A549 (cell line): ENCODE data around the gene CTIF. TPM values are rescaled to one million over a fixed set of nuclear protein-coding genes. Genes with fewer than 3 reads are reported as not detected.

Experiments
- ATAC-seq, 2 experiments: fragments of 200-7000 bp in 1 of 2; fragments of >200 bp in 1 of 2; cut with Nextera tagmentation in 1 of 2; cut with Tn5 transposase in 1 of 2; 3 replicates each; pipeline versions ENCODE4 v1.8.0 to v1.9.1; 2018 to 2020; ENCODE audit warnings: mild to moderate bottlenecking in 1 of 2, moderate library complexity in 1 of 2
- CTCF ChIA-PET: fragments of 300-600 bp; sonication (Branson Sonifier 250); formaldehyde crosslinking; extraction: SDS; loops from one replicate; lab custom pipeline; 2021; ENCODE audit warnings: antibody characterized with exemption, inconsistent platforms; lab: Yijun Ruan, JAX
- POLR2A ChIA-PET: fragments of 350-600 bp; formaldehyde crosslinking; extraction: SDS; loops from one replicate; lab custom pipeline; 2021; ENCODE audit warnings: antibody characterized with exemption, inconsistent platforms; lab: Yijun Ruan, JAX
- DNase-seq, 2 experiments: peaks; one replicate each; pipeline versions ENCODE4 v3.0.0 to v3.0.0-alpha.2; 2011 to 2016; ENCODE audit warnings: low read depth in 1 of 2, low spot score in 1 of 2
- FAIRE-seq: peaks from 2 replicates; lab custom pipeline; 2011; peaks lifted over from hg19 to GRCh38; lab: Jason Lieb, UNC
- H3K27ac ChIP-seq, 2 experiments: fragments of >200 bp; sonication (Bioruptor Twin); formaldehyde crosslinking; 3 replicates each; pipeline ENCODE4 v1.5.1; 2016 to 2017
- H3K4me1 ChIP-seq: fragments of >200 bp; sonication (Bioruptor Twin); formaldehyde crosslinking; 3 replicates; pipeline ENCODE4 v1.6.1; 2016
- H3K4me2 ChIP-seq: fragments of >200 bp; sonication (Bioruptor Twin); formaldehyde crosslinking; 3 replicates; pipeline ENCODE4 v1.6.1; 2016
- H3K4me3 ChIP-seq: fragments of >200 bp; sonication (Bioruptor Twin); formaldehyde crosslinking; 3 replicates; pipeline ENCODE4 v1.5.1; 2016
- H3K9me3 ChIP-seq: fragments of >200 bp; sonication (Bioruptor Twin); formaldehyde crosslinking; 3 replicates; pipeline ENCODE4 v1.6.1; 2016
- BCL3 ChIP-seq: fragments of >200 bp; sonication (Bioruptor Twin); formaldehyde crosslinking; IDR thresholded peaks from 3 replicates; pipeline ENCODE4 v1.6.1; 2016
- BHLHE40 ChIP-seq: IDR thresholded peaks from 2 replicates; pipeline ENCODE4 v1.6.1; 2012; ENCODE audit warnings: low read depth, low read length, inconsistent platforms
- CBX2 ChIP-seq: fragments of 200-600 bp; sonication (generic); IDR thresholded peaks from 2 replicates; pipeline ENCODE4 v1.6.1; 2016; ENCODE audit warnings: low read depth, mild to moderate bottlenecking, borderline replicate concordance
- CBX8 ChIP-seq: fragments of 200-600 bp; sonication (generic); IDR thresholded peaks from 2 replicates; pipeline ENCODE4 v1.6.1; 2016
- CTCF ChIP-seq: fragments of >200 bp; sonication (Bioruptor Twin); formaldehyde crosslinking; IDR thresholded peaks from 3 replicates; pipeline ENCODE4 v1.5.1; 2016
- FOSB ChIP-seq: fragments of 250-450 bp; sonication (Bioruptor Pico); IDR thresholded peaks from 2 replicates; pipeline ENCODE4 v1.5.0; 2020; ENCODE audit warnings: mild to moderate bottlenecking, moderate library complexity
- HMGXB4 ChIP-seq: fragments of 250-450 bp; sonication (Bioruptor Pico); IDR thresholded peaks from 2 replicates; pipeline ENCODE4 v1.5.0; 2021; ENCODE audit warnings: mild to moderate bottlenecking, moderate library complexity, borderline replicate concordance
- HOXB5 ChIP-seq: fragments of 250-450 bp; sonication (Bioruptor Pico); IDR thresholded peaks from 2 replicates; pipeline ENCODE4 v1.5.0; 2020; ENCODE audit warnings: mild to moderate bottlenecking, moderate library complexity
- MAX ChIP-seq: IDR thresholded peaks from 2 replicates; pipeline ENCODE4 v1.6.1; 2012
- MYC ChIP-seq: IDR thresholded peaks from 2 replicates; pipeline ENCODE4 v1.6.1; 2012; ENCODE audit warnings: mild to moderate bottlenecking, inconsistent platforms, low read length, improper control_type of control experiment, borderline replicate concordance
- POLR2A ChIP-seq: IDR thresholded peaks from 2 replicates; pipeline ENCODE4 v1.6.1; 2012; ENCODE audit warnings: mild to moderate bottlenecking, low read length
- REST ChIP-seq: fragments of 200-600 bp; sonication (generic); IDR thresholded peaks from 2 replicates; pipeline ENCODE4 v1.6.1; 2016; ENCODE audit warnings: antibody characterized with exemption, mild to moderate bottlenecking, moderate library complexity
- ZC3H11A ChIP-seq: fragments of 450-650 bp; IDR thresholded peaks from 2 replicates; pipeline ENCODE4 v1.6.1; 2014; ENCODE audit warnings: antibody characterized with exemption, mild to moderate bottlenecking
- WGBS: methylation state at CpG from one replicate; pipeline ENCODE4 v1.1.6; 2017; ENCODE audit errors: missing lambda C conversion rate; 5-methylcytosine and 5-hydroxymethylcytosine counted together
- polyA plus RNA-seq, 4 experiments: library from polyadenylated mRNA; depleted of rRNA in 3 of 4; stranded (reverse); fragments of >200 nt; fragmentation: RNase III in 1 of 4; extraction: RNeasy Plus Mini Kit Qiagen cat#74134 plus additional on column Dnase treatment in 1 of 4; gene quantifications; 2 replicates in 3 of 4; 3 replicates in 1 of 4; pipeline ENCODE4 v1.2.3, GENCODE V29; 2011 to 2017

The CTIF gene
- polyA plus RNA-seq, 2 of the 4 experiments (the other 2 are of a cell fraction), result 17.0 to 24.7 TPM

GRCh38 chr18:48634975-48635374 is 96.1 kb downstream of the CTIF start:
- WGBS, result 95% methylated on average over 1 of the region's 1 CpG
- FAIRE-seq, result no peak
- CTCF ChIA-PET, result interaction anchor here (1.6 kb wide), 1 partner anchor 159 kb away, joined by 5 read pairs; no protein-coding TSS in a partner anchor

GRCh38 chr18:48635806-48636205 is 97.0 kb downstream of the CTIF start:
- Histone ChIP-seq H3K27ac (peak overlapping the region in 1 of 2 experiments; percentile 58; a peak in 3 of 6 replicates), H3K4me2 (no peak overlapping the region), H3K4me1 (peaks cover 21% of the 10 kb centered on the region), H3K9me3 (no peaks in the 10 kb centered on the region), H3K4me3 (no peak overlapping the region)
- no peak for DNase-seq
- ChIA-PET POLR2A (interaction anchor here (0.6 kb wide), 1 partner anchor 27 kb away, joined by 3 read pairs; no protein-coding TSS in a partner anchor), CTCF (interaction anchor here (1.3 to 1.6 kb wide), 2 partner anchors 28 to 160 kb away, joined by 5 read pairs; no protein-coding TSS in a partner anchor)
- 100% methylated on average over 2 of the region's 2 CpGs for WGBS
- ATAC-seq, result no peak
- FAIRE-seq, result no peak
- no peak for TF ChIP-seq ZC3H11A
- TF ChIP-seq MAX, result no peak
- no peak for TF ChIP-seq CTCF
- TF ChIP-seq HOXB5 (CRISPR knock-in tag), result no peak
- no peak for TF ChIP-seq BCL3
- TF ChIP-seq MYC, result no peak
- TF ChIP-seq FOSB (CRISPR knock-in tag), result no peak
- no peak for TF ChIP-seq CBX2
- no peak for TF ChIP-seq POLR2A
- TF ChIP-seq BHLHE40, result no peak

More at GRCh38 chr18:48634975-48635374, 96.1 kb downstream of the CTIF start:
- no peaks in the 10 kb centered on the region for H3K9me3 ChIP-seq
- H3K4me2 ChIP-seq, result peak overlapping the region; percentile 23; the same call in 1 of the 3 replicates
- peak overlapping the region in 1 of 2 experiments; percentile 13; a peak in 1 of 6 replicates for H3K27ac ChIP-seq
- DNase-seq, result no peak
- no peak for ATAC-seq
- POLR2A ChIA-PET, result interaction anchor here (0.6 kb wide), 1 partner anchor 28 kb away, joined by 3 read pairs; no protein-coding TSS in a partner anchor
- no peak overlapping the region for H3K4me3 ChIP-seq
- H3K4me1 ChIP-seq, result peaks cover 27% of the 10 kb centered on the region
- no peak for TF ChIP-seq CBX8
- no peak for TF ChIP-seq HMGXB4
- TF ChIP-seq REST, result no peak
